ENCODE results near the gene EMSY.
"Not testable (repeated sequence)": the region's sequence is repeated elsewhere in the genome, so short reads cannot be mapped to it uniquely, and the experiment has no call there.

Gene EMSY

GRCh38 chr11:76595091-76595490 is 150.3 kb downstream of the EMSY start:
- in situ Hi-C loops (cut with MboI; ENCODE audit: low sequenced_read_pairs) = not testable (repeated sequence)

GRCh38 chr11:76596652-76597051 is 151.8 kb downstream of the EMSY start:
- DNase-seq (ENCODE audit: low spot score in 2 of 2) = no peak
- Histone ChIP-seq H3K4me1 (no peaks in the 10 kb centered on the region), H3K27me3 (ENCODE audit: low read depth) (no peaks in the 10 kb centered on the region), H3K4me3 (no peak overlapping the region), H3K36me3 (replicated peaks) (no peaks in the 10 kb centered on the region), H3K9me3 (no peaks in the 10 kb centered on the region; the same call in 1 of the 2 replicates)
- in situ Hi-C loops (cut with MboI; ENCODE audit: low sequenced_read_pairs) = no loop called here

More at GRCh38 chr11:76595091-76595490, 150.3 kb downstream of the EMSY start:
- DNase-seq (ENCODE audit: low spot score in 2 of 2); H3K4me1 ChIP-seq; H3K27me3 ChIP-seq (ENCODE audit: low read depth); H3K4me3 ChIP-seq; H3K36me3 ChIP-seq (replicated peaks); H3K9me3 ChIP-seq: not testable (repeated sequence)

GRCh38 chr11:76597533-76598425 is 153.0 kb downstream of the EMSY start:
- H3K4me3 ChIP-seq = no peak overlapping the region

GRCh38 chr11:76598426-76598839 is 153.6 kb downstream of the EMSY start:
- no peaks in the 10 kb centered on the region for H3K4me1 ChIP-seq
- in situ Hi-C loops (cut with MboI; ENCODE audit: low sequenced_read_pairs) = no loop called here
- H3K9me3 ChIP-seq = no peaks in the 10 kb centered on the region
- H3K27me3 ChIP-seq (ENCODE audit: low read depth) = no peaks in the 10 kb centered on the region
- H3K4me3 ChIP-seq = no peak overlapping the region
- no peaks in the 10 kb centered on the region for H3K36me3 ChIP-seq (replicated peaks)
- peak in 1 of 2 experiments; percentile 53 for DNase-seq (ENCODE audit: low spot score in 2 of 2)

More at GRCh38 chr11:76597533-76598425, 153.0 kb downstream of the EMSY start:
- H3K4me1 ChIP-seq = no peaks in the 10 kb centered on the region
- H3K36me3 ChIP-seq (replicated peaks) = no peaks in the 10 kb centered on the region
- H3K9me3 ChIP-seq = no peaks in the 10 kb centered on the region
- H3K27me3 ChIP-seq (ENCODE audit: low read depth) = no peaks in the 10 kb centered on the region
- DNase-seq (ENCODE audit: low spot score in 2 of 2) = no peak
- in situ Hi-C loops (cut with MboI; ENCODE audit: low sequenced_read_pairs) = no loop called here

- no peaks in the 10 kb centered on the region for H3K27me3 ChIP-seq (ENCODE audit: low read depth)
- no peaks in the 10 kb centered on the region for H3K36me3 ChIP-seq (replicated peaks)
- no peaks in the 10 kb centered on the region for H3K4me1 ChIP-seq
- no peaks in the 10 kb centered on the region for H3K9me3 ChIP-seq
- H3K4me3 ChIP-seq = no peak overlapping the region
- in situ Hi-C loops (cut with MboI; ENCODE audit: low sequenced_read_pairs) = no loop called here
- DNase-seq (ENCODE audit: low spot score in 2 of 2) = no peak
These were observed 154.5 kb downstream of the EMSY start for GRCh38 chr11:76599041-76600013.

- Histone ChIP-seq H3K4me3 (no peak overlapping the region), H3K4me1 (no peaks in the 10 kb centered on the region), H3K9me3 (no peaks in the 10 kb centered on the region; the same call in 1 of the 2 replicates), H3K36me3 (replicated peaks) (no peaks in the 10 kb centered on the region), H3K27me3 (ENCODE audit: low read depth) (no peaks in the 10 kb centered on the region)
- DNase-seq (ENCODE audit: low spot score in 2 of 2) = no peak
- in situ Hi-C loops (cut with MboI; ENCODE audit: low sequenced_read_pairs) = no loop called here
These were observed 155.4 kb downstream of the EMSY start for GRCh38 chr11:76600124-76600655.

- Histone ChIP-seq H3K9me3 (no peaks in the 10 kb centered on the region; the same call in 1 of the 2 replicates), H3K4me1 (no peaks in the 10 kb centered on the region), H3K27me3 (ENCODE audit: low read depth) (no peaks in the 10 kb centered on the region), H3K4me3 (no peak overlapping the region), H3K36me3 (replicated peaks) (no peaks in the 10 kb centered on the region)
- no peak for DNase-seq (ENCODE audit: low spot score in 2 of 2)
- in situ Hi-C loops (cut with MboI; ENCODE audit: low sequenced_read_pairs) = no loop called here
These were observed 156.5 kb downstream of the EMSY start for GRCh38 chr11:76601272-76601671.

- DNase-seq (ENCODE audit: low spot score in 2 of 2) = no peak
- Histone ChIP-seq H3K36me3 (replicated peaks) (no peaks in the 10 kb centered on the region), H3K27me3 (ENCODE audit: low read depth) (no peaks in the 10 kb centered on the region), H3K9me3 (no peaks in the 10 kb centered on the region; the same call in 1 of the 2 replicates), H3K4me1 (no peaks in the 10 kb centered on the region), H3K4me3 (no peak overlapping the region)
- in situ Hi-C loops (cut with MboI; ENCODE audit: low sequenced_read_pairs) = no loop called here
These were observed 156.9 kb downstream of the EMSY start for GRCh38 chr11:76601724-76602123.

- Histone ChIP-seq H3K4me1 (no peaks in the 10 kb centered on the region), H3K9me3 (no peaks in the 10 kb centered on the region; the same call in 1 of the 2 replicates), H3K27me3 (ENCODE audit: low read depth) (no peaks in the 10 kb centered on the region), H3K4me3 (no peak overlapping the region), H3K36me3 (replicated peaks) (no peaks in the 10 kb centered on the region)
- in situ Hi-C loops (cut with MboI; ENCODE audit: low sequenced_read_pairs) = no loop called here
- DNase-seq (ENCODE audit: low spot score in 2 of 2) = no peak
These were observed 157.6 kb downstream of the EMSY start for GRCh38 chr11:76602431-76602861.

All from HAP-1 (cell line).